ENCODE data around the gene CTTNBP2NL.

CTTNBP2NL gene

DNA sequence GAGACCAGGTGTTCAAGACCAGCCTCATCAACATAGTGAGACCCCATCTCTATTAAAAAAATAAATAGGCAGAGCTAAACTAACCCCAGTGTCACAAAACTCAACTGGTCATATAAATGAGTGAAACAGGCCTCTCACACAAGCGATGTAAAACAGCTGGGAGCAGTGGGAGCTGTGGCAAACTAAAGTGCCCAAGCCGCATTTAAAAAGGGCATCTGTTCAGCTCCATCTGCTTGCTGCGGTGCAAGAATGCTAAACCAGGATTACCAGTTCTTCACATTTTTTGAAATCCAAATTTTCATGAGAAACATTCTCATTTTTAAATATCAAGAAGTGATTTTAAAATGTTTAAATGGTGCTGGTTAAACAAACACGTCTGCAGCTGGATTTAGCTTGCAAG, 62.7 kb downstream of the CTTNBP2NL start:
- ChIA-PET CTCF (interaction anchor here (0.6 kb wide), 1 partner anchor 250 kb away, joined by 3 read pairs; no protein-coding TSS in a partner anchor), POLR2A (interaction anchor here (1.2 to 1.3 kb wide), 2 partner anchors 62 to 65 kb away, joined by 3 read pairs; no protein-coding TSS in a partner anchor)
- DNase-seq (ENCODE audit: extremely low spot score) = no peak
- no peak for TF ChIP-seq FOXA1 (IDR thresholded peaks at IDR 0.05)
- TF ChIP-seq L3MBTL2 (conservative IDR thresholded peaks at IDR 0.05) = no peak
- no peak for TF ChIP-seq LEF1 (IDR thresholded peaks at IDR 0.05; ENCODE audit: borderline replicate concordance)
- TF ChIP-seq FOXM1 (IDR thresholded peaks at IDR 0.05; ENCODE audit: borderline replicate concordance) = no peak
- TF ChIP-seq BHLHE40 (IDR thresholded peaks at IDR 0.05; ENCODE audit: borderline replicate concordance) = no peak
- TF ChIP-seq SP1 (IDR thresholded peaks at IDR 0.05) = no peak
- no peak for TF ChIP-seq ARNT (IDR thresholded peaks at IDR 0.05)

DNA sequence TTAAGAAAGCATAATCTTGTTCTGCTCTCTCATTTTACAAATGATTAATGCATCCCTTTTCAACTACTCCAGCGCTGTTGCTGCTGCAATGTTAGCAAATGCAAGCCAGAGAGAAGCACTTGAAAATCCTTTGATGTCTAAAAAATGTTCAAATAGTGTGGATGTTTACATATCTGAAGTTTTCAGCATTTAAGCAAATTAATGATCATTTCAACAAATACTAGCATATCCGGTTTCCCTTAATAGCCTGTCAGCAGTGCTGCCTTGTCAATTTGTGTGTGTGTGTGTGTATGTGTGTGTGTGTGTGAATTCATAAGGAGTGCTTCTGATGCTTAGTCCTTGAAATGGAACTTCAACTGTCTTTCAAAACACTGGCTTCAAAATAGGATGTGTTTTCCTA, 64.6 kb downstream of the CTTNBP2NL start:
- TF ChIP-seq TARDBP (IDR thresholded peaks at IDR 0.05) (no peak), HDGF (IDR thresholded peaks at IDR 0.05; ENCODE audit: borderline replicate concordance) (no peak), ELF4 (IDR thresholded peaks at IDR 0.05) (no peak), L3MBTL2 (conservative IDR thresholded peaks at IDR 0.05) (no peak), FOXK2 (IDR thresholded peaks at IDR 0.05) (no peak)
- DNase-seq (ENCODE audit: extremely low spot score) = no peak
- ChIA-PET CTCF (no interaction called here), POLR2A (no interaction called here)

DNA sequence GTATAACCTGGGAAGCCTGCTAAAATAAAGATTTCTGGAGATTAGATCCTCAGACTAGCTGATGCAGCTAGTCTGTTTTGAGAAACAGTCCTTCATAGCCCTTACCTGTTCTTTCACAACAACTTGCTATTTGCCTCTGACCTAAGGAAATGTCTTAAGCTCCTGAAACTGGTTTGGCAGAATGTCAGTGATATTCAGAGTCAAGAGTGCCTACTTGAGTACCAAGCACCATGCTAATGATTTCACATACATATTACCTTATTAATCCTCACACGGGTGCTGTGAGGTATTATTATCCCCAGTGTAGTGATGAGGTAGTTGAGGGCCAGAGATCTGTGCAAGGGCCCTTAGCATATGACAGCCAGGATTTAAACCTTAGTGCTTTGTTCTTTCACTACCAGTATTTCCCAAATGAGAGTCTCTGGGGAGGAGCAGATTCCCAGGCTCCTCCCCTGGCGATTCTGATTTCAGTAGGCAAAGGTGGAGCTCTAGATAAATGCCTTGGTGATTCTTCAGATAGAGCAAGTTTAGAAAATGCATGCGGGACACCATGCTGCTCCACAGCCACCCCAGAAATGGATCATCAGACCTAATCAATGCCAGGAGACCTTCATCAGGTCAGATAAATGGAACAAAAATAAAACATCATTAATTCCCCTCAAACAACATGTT, 65.3 kb downstream of the CTTNBP2NL start:
- ChIA-PET CTCF (no interaction called here), POLR2A (interaction anchor here (0.5 kb wide), 1 partner anchor 58 kb away, joined by 3 read pairs; no protein-coding TSS in a partner anchor)
- DNase-seq (ENCODE audit: extremely low spot score) = no peak
- TF ChIP-seq, protein P1, sequence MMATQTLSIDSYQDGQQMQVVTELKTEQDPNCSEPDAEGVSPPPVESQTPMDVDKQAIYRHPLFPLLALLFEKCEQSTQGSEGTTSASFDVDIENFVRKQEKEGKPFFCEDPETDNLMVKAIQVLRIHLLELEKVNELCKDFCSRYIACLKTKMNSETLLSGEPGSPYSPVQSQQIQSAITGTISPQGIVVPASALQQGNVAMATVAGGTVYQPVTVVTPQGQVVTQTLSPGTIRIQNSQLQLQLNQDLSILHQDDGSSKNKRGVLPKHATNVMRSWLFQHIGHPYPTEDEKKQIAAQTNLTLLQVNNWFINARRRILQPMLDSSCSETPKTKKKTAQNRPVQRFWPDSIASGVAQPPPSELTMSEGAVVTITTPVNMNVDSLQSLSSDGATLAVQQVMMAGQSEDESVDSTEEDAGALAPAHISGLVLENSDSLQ (IDR thresholded peaks at IDR 0.05) = no peak
- TF ChIP-seq ARNT (IDR thresholded peaks at IDR 0.05) (no peak), SUZ12 (IDR thresholded peaks at IDR 0.05) (no peak), ZNF384 (IDR thresholded peaks at IDR 0.05) (no peak), FOXK2 (IDR thresholded peaks at IDR 0.05) (no peak), L3MBTL2 (conservative IDR thresholded peaks at IDR 0.05) (no peak), CTBP1 (IDR thresholded peaks at IDR 0.05; ENCODE audit: borderline replicate concordance) (no peak), TARDBP (IDR thresholded peaks at IDR 0.05) (no peak), FOXM1 (IDR thresholded peaks at IDR 0.05; ENCODE audit: borderline replicate concordance) (no peak), NFRKB (IDR thresholded peaks at IDR 0.05) (no peak)

DNA sequence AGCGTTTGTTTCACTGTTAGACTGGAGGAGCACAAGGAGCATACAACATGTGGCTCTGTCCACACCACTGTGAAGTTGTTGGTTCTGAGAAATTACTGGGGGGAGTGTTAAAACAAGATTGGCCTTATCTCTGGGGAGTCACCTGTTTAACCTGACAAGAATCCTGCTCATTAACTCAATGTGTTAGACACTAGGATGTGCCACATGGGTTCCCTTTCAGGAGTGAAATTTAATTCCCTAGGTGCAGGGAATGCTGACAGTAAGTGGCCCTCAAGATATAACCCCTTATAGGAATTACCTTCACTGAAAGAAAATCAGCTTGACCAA, 66.9 kb downstream of the CTTNBP2NL start:
- TF ChIP-seq NFRKB (IDR thresholded peaks at IDR 0.05) = no peak
- no peak for TF ChIP-seq LEF1 (IDR thresholded peaks at IDR 0.05; ENCODE audit: borderline replicate concordance)
- no peak for TF ChIP-seq ELF4 (IDR thresholded peaks at IDR 0.05)
- TF ChIP-seq SP1 (IDR thresholded peaks at IDR 0.05) = no peak
- no peak for TF ChIP-seq SUZ12 (IDR thresholded peaks at IDR 0.05)
- no peak for TF ChIP-seq ZNF384 (IDR thresholded peaks at IDR 0.05)
- TF ChIP-seq HDGF (IDR thresholded peaks at IDR 0.05; ENCODE audit: borderline replicate concordance) = no peak
- TF ChIP-seq TARDBP (IDR thresholded peaks at IDR 0.05) = no peak
- TF ChIP-seq FOXM1 (IDR thresholded peaks at IDR 0.05; ENCODE audit: borderline replicate concordance) = no peak
- TF ChIP-seq, protein P1 (IDR thresholded peaks at IDR 0.05) = no peak
- TF ChIP-seq FOXA1 (IDR thresholded peaks at IDR 0.05) = no peak
- no peak for TF ChIP-seq L3MBTL2 (conservative IDR thresholded peaks at IDR 0.05)
- TF ChIP-seq ARNT (IDR thresholded peaks at IDR 0.05) = no peak
- TF ChIP-seq CTBP1 (IDR thresholded peaks at IDR 0.05; ENCODE audit: borderline replicate concordance) = no peak
- ChIA-PET POLR2A (interaction anchor here (2.2 kb wide), 1 partner anchor 67 kb away, joined by 13 read pairs; the partner anchor contains the start of gene CTTNBP2NL), CTCF (interaction anchor here (0.7 to 3.9 kb wide), 2 partner anchors 29 to 72 kb away, joined by 3 to 26 read pairs; no protein-coding TSS in a partner anchor)
- no peak for DNase-seq (ENCODE audit: extremely low spot score)

DNA sequence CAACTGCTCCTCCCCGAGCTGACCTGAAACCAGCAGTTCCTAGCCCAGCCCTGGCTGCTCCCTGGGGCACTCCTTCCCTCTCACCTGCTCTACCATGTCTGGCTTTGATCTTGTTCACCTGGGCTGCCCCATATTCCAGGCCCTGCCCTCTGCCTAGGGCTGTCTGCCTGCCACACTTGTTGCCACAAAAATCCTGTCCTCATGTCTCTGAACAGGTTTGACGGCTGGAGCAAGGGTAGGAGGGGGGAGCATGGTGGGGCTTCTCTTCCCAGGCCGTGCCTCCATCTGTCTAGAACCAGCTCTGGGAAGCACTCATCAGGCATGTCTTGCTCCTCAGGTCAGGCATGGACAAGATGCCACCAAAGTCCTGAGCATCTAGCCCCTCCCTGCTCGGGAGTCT, 68.5 kb downstream of the CTTNBP2NL start:
- CTCF ChIA-PET = interaction anchor here (0.8 to 3.9 kb wide), 2 partner anchors 25 to 73 kb away, joined by 3 to 26 read pairs; no protein-coding TSS in a partner anchor
- POLR2A ChIA-PET = interaction anchor here (1.1 to 3.5 kb wide), 4 partner anchors 69 to 155 kb away, joined by 3 to 22 read pairs (median 8); partner anchors contain the start of genes CTTNBP2NL and ST7L
- no peak for DNase-seq (ENCODE audit: extremely low spot score)
- TF ChIP-seq HDGF (IDR thresholded peaks at IDR 0.05; ENCODE audit: borderline replicate concordance) (no peak), SP1 (IDR thresholded peaks at IDR 0.05) (no peak), CTBP1 (IDR thresholded peaks at IDR 0.05; ENCODE audit: borderline replicate concordance) (no peak), FOXA1 (IDR thresholded peaks at IDR 0.05) (no peak), ELF4 (IDR thresholded peaks at IDR 0.05) (no peak), SUZ12 (IDR thresholded peaks at IDR 0.05) (no peak), TARDBP (IDR thresholded peaks at IDR 0.05) (no peak), L3MBTL2 (conservative IDR thresholded peaks at IDR 0.05) (no peak), ARNT (IDR thresholded peaks at IDR 0.05) (no peak), NFRKB (IDR thresholded peaks at IDR 0.05) (no peak), ZNF384 (IDR thresholded peaks at IDR 0.05) (no peak)
- TF ChIP-seq, protein P1 (IDR thresholded peaks at IDR 0.05) = no peak

DNA sequence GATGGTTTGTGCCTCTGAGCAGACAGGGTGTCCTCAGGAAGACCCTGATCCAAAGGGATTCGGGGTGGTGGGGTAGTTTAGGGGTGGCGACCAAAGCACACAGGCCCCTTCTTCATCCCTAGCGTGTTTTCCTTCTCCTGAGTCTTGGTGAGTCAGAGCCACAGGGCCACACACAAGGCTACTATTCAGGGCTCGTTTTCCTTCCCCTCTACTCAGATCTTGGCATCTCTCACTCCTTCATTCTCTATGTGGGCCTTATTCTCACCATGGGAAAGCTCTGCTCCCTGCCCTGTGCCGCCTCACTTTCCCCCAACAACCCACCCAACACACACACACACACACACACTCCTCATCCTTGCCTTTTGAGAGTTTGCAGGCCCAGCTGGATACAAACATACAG, 69.1 kb downstream of the CTTNBP2NL start:
- TF ChIP-seq FOXA1 (IDR thresholded peaks at IDR 0.05) (no peak), LEF1 (IDR thresholded peaks at IDR 0.05; ENCODE audit: borderline replicate concordance) (no peak), SP1 (IDR thresholded peaks at IDR 0.05) (no peak), ARNT (IDR thresholded peaks at IDR 0.05) (no peak), HDGF (IDR thresholded peaks at IDR 0.05; ENCODE audit: borderline replicate concordance) (no peak), NFRKB (IDR thresholded peaks at IDR 0.05) (no peak), SUZ12 (IDR thresholded peaks at IDR 0.05) (no peak), FOXK2 (IDR thresholded peaks at IDR 0.05) (no peak), ELF4 (IDR thresholded peaks at IDR 0.05) (no peak), BHLHE40 (IDR thresholded peaks at IDR 0.05; ENCODE audit: borderline replicate concordance) (no peak), CTBP1 (IDR thresholded peaks at IDR 0.05; ENCODE audit: borderline replicate concordance) (no peak), FOXM1 (IDR thresholded peaks at IDR 0.05; ENCODE audit: borderline replicate concordance) (no peak), ZNF384 (IDR thresholded peaks at IDR 0.05) (no peak), TARDBP (IDR thresholded peaks at IDR 0.05) (no peak)
- no peak for DNase-seq (ENCODE audit: extremely low spot score)
- CTCF ChIA-PET = interaction anchor here (1.0 to 3.9 kb wide), 3 partner anchors 36 to 74 kb away, joined by 3 to 26 read pairs (median 3); no protein-coding TSS in a partner anchor
- POLR2A ChIA-PET = interaction anchor here (1.1 to 3.5 kb wide), 3 partner anchors 69 to 154 kb away, joined by 3 to 22 read pairs (median 4); partner anchors contain the start of genes CTTNBP2NL and ST7L

Measured in HEK293T (cell line).